ENCODE results near the gene GNAL.

The GNAL gene

DNA sequence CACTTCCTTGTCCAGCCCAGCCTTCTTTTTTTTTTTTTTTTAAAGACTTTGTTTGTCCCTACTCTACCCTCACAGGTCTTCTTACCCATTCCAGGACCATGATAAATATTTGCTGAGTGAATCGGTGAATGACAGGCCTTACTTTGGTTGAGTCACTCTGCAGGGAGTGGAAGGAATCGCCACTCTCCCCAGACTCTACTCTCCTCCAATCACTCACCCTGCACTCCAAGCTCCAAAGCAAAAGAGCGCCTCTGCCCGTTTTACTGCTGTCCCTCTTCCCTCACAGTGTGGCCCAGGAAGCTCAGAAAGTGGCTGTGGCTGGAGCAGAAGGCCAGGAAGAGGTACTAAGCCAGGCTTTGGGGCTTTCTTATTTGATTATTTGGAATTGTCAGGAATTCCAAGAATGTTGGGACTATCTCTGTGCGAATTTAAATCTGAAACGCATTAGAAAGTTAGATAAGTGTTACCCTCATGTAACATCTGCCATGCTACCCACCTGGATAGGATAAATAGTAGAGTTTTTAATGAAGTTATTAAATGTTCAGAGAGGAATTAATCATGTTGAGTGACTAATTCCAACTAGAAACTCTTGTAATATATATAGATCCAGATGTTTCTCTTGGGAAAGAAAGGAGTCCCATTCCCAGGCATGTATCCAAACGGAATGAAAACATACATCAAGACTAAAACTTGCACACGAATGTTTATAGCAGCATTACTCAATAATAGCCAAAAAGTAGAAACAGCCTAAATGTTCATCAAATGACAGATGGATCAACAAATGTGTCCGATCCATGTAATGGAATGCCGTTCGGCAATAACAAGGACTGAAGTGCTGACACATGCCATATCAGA, 119.2 kb downstream of the GNAL start:
- DNase-seq (ENCODE audit: low read depth, low spot score), result peak; percentile 85

DNA sequence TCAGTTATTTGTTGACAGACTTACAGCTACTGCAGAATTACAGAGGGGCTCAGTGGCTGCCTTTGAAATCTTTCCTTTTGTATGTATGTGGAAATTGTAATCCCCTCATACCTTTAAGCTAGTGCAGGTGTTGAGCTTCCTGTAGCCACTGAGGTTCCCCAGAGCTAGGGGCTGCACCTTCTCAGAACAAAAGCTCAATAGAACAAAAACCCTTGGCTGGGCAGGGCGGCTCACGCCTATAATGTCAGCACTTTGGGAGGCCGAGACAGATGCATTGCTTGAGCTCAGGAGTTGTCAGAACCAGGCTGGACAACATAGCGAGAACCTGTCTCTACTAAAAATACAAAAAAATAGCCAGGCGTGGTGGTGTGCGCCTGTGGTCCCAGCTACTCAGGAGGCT, 120.8 kb downstream of the GNAL start:
- no peak for DNase-seq (ENCODE audit: low read depth, low spot score)

DNA sequence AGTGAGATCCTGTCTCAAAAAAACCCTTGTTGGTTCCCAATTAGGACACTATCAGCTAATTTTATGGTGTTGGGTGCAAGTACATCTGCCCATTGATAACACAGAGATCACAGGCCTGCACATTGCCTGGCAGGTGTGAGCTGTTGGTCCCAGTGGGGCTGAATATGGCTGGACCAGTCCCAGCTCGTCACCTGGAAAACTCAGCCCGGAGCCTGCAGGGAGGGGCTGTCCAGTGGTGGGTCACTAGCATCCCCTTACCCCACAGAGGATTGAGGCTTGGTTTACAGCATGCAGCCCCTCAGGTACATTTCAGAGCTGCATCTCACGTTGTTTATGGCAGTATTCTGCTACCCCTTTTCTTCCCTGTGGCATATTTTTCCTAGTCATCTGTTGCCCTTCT, 121.3 kb downstream of the GNAL start:
- no peak for DNase-seq (ENCODE audit: low read depth, low spot score)

DNA sequence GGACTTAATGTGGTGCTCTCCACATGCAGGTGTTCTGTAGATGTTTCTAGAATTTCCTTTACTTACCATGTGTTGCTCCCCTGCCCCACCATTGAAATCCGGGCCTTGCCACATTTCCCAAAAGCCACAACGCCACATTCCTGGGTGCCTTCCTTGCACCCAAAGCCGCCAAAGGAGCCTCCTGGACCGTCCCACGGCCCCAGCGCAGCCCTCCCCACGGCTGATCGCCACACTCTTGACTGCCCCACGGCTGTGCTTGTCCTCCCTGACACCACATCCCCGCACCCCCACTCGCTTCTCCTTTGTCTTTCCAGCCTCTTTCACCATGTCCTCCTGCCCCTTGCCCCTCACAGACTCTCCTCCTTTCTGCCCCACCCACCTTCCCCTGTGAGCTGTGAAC, 121.9 kb downstream of the GNAL start:
- no peak for DNase-seq (ENCODE audit: low read depth, low spot score)

DNA sequence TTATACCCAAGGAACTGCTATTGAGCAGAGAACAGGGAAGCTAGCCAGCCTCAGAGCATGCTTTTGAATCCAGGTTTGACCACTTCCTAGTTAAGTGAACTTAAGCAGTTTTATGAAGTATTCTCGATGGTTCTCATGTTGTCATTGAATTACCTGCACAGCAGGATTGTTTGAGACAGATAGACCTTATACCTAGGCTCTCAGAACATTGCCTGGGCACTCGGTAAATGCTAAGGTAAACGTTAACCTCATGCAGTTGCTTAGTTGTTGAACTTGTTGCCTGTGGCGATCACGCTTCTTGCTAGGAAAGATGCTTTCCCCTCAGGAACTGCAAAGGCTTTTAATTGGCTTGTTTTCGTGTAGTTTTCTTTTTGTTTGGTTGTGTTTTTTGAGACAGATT, 128.2 kb downstream of the GNAL start:
- no peak for DNase-seq (ENCODE audit: low read depth, low spot score)

DNA sequence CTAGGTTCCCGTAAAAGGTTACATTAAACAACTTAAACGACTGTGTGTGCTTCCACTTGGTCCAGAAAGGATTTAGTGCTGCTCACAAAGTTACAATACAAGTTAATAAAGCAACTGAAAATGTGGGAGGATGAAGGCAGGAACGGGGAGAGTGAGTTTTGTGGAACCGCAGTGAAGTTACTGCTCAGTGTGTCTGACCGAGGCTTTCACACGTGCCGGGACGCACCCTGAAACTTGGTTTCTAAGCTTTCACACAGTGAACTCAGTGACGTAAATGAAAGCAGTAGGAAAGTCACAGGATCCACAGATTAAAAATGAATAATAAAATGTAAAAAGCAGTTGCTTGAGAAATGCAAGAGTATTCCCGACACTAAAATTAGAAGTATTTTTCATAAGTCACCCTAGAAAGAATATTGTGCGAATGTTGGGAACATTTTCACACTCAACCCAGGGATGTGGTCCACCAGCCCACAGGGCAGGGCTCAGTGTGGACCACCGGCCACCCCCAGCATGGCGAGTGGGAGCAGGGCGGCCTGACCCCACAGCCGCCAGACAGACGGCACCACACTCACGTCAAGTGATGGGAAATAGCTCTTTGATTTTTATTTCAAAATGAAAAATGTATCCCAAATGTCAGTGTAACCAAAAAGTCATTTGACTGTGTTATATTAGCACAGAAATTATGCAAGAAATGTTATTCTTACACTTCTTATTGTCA, 129.6 kb downstream of the GNAL start:
- no peak for DNase-seq (ENCODE audit: low read depth, low spot score)

DNA sequence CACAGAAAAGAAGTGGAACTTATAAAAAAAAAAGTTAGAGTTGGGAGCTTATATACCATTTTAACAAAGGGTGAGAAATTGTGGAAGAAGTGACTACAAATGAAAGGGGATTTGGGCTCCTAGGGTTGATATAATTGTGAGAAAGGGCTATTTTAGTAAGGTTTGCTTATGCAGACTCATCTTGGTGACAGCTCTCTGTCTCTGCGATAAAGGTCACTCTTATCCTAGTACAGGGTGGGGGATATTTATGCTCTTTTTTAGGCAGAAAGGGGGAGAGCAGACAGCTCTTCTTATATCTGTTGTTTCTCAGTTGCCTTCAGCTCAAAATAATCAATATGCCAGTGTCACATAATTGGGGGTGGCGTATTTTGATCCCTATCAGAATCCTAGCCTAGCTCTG, 130.9 kb downstream of the GNAL start:
- DNase-seq (ENCODE audit: low read depth, low spot score), result no peak

DNA sequence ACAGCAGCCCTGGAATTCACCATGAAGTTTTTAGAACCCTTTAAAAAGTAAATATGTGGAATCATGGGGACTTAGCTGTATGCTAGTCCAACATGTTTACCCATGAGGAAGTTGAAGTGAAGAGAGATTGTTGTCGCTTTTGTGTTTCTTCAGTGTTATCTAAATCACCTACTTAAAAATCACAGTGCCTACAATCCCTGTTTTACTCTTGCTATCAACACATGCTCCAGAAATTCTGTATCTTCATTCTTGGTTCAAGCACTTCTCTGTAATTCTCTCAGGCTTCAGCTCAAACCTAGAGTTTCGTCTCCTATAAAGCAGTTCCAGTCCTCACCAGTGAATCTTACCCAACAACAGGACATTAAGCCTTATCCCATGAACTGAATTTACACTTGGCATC, 131.6 kb downstream of the GNAL start:
- no peak for DNase-seq (ENCODE audit: low read depth, low spot score)

DNA sequence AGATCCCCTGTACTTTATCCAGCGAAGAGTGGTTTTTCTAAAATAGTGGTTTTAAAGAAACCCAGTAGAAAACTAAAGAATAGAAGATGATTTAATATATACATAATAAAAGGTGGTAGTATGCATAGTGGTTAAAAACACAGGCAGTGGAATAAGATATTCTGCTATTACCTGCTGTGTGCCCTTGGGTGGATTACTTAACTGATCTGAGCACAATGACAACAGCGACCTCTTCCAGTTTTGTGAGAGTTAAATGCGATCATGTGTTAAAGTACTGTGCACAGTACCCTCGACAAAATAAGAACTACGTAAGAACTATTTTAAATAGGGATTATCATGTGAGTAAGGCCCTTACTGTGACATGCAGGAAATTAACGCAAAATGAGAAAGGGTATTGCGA, 132.1 kb downstream of the GNAL start:
- no peak for DNase-seq (ENCODE audit: low read depth, low spot score)

DNA sequence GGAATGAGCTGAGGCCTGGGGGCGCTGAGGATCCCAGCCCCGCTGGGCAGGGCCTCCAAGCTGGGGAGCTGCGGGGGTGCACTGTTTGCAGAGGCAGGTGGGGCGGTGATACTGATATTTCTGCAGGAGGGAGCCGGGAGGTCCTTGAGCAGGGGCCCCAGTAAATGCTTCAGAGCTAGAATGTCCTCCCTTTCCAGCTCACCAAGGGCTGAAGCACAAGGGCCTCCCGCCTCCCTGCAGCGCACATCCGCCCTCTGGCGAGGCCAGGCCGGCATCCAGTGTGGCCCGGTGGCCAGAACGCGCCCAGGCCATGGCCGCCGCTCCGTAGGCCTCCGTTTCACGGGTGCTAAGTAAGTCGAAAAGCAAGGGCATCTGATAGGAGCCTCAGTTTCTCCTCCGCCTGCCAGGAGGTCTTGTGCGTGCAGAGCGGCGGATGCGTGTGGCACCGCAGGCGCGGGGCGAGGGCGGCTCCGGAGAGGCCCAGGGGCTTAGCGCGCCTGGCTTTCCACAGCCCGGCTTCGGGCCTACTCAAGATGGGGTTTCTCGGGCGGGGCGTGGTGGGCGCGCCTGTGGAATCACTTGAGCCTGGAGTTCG, 132.7 kb downstream of the GNAL start:
- DNase-seq (ENCODE audit: low read depth, low spot score), result no peak

DNA sequence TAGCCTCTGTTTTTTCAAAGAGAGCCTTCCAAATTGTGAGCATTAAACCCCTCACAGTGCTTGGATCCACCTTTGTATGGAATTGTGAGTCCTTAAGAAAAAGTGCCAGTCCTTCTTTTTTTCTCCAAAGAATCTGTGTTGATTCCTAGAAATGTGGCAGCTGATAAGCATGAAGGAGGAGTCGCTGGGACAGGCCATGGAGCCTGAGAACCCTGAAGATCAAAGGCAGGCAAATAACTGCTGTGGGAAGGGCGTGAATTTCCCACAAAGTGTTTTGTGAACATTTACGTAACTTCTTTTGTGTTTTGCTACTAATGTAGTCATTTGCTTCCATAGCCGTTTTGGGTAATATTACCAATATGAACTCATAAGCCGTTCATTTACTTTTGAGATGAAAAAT, 134.5 kb downstream of the GNAL start:
- DNase-seq (ENCODE audit: low read depth, low spot score), result peak; percentile 40

DNA sequence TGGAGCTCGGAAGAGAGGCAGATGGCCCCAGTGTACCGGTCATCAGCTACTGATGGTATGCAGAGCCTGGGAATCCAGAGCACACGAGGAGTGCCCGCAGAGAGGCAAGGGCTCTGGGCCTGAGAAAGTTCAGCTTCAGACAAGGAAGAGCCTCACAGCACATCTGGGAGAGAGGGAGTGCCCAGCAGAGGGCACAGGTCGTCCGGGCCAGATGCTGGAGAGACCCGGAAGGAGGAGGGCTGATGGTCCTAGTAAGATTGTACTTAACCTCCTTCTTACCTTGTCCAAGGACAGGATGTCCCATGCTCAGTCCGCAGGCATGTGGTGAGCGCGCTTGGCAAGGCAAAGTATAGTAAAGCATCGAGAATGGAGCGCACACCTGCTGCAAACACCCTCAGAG, 137.8 kb downstream of the GNAL start:
- DNase-seq (ENCODE audit: low read depth, low spot score), result peak; percentile 77

DNA sequence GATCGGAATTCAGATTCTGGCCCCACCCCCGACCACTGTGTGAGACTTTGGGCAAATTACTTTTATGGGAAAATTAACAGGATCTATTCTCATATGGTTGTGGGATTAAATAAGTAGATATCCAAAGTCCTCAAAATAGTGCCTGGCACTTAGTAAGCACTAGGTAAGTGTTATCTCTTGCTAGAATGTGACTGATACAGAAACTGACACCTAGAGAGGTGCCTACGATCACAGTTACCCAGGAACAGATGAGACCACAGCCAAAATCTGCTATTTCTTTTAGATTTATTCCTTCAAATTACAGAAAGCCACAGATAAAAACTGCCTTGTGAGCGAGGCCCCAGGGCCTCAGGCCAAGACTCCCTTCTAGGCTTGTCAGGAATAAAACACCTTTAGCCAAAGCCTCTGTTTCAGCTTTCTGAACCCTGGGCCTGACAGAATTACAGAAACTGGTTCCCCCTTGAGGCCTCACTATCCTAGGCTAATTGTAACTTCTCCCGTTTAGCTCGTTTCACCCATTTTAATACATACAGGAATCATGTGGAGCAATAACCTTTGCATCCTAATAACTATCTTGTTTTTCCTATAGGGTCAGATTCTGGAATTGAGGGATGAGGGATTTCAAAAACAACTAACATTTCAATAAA, 139.8 kb downstream of the GNAL start:
- DNase-seq (ENCODE audit: low read depth, low spot score), result no peak

DNA sequence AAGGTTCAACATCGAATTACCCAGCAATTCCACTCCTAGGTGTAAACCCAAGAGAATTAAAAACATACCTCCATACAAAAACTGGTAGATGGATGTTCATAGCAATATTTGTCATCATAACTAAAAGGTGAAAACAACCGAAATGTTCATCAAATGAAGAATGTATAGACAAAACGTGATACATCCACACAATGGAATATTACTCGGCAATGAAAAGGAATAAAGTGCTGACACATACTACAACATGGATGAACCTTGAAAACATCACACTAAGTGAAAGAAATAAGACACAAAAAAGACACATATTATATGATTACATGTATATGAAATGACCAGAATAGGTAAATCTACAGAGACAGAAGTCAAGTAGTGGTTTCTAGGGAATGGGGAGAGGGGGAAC, 141.5 kb downstream of the GNAL start:
- DNase-seq (ENCODE audit: low read depth, low spot score), result no peak

DNA sequence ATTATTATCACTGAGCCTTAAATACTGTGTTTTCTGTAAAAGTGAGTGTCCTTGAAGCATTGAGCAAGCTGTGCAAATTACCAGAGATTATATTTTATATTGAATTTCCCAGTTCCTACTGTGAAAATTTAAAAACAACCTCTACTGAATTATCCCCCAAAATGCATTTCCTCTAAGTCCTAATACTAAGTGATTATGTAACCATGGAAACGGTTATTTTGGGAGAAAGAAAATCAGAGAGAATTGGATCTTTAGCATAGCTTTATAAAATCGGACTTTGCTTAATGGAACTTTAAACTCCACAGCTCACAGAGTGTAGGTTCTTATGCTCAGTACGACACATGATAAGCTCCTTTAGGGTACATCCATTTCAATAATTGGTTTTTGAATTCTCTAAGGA, 142.9 kb downstream of the GNAL start:
- DNase-seq (ENCODE audit: low read depth, low spot score), result no peak

DNA sequence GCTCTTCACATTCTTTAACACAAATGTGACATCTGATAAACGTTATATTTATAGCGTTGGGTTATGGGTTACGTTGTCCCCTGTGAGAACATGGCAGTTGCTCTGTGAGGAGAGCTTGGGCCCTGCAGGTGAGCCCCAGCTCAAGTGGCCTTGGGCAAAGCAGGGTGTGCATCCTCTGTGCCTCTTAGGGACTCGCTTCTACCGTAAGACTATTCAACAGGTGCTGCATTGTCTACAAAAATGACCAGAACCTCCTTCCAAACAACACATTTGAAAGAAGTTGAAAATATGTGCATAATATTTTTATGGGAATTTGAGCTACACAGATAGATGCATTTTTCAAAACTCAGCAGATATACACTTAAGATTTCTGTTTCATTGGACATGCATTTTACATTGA, 145.7 kb downstream of the GNAL start:
- DNase-seq (ENCODE audit: low read depth, low spot score), result no peak

DNA sequence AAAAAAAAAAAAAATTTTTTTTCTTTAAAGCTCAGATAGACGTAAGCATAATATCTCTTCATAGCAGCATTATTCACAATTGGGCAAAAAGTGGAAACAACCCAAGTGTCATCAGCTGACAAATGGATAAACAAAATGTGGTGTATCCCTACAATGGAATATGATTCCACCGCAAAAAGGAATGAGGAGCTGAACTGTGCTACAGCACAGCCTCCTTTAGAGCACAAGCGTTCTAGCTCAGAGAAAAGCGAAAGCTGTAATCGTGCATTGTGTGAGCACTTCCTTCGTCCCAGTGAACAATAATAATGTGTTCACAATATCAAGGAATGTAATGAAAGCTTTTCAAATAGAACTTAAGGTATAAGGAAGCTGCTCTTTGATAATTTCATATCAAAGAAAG, 150.5 kb downstream of the GNAL start:
- DNase-seq (ENCODE audit: low read depth, low spot score), result no peak

DNA sequence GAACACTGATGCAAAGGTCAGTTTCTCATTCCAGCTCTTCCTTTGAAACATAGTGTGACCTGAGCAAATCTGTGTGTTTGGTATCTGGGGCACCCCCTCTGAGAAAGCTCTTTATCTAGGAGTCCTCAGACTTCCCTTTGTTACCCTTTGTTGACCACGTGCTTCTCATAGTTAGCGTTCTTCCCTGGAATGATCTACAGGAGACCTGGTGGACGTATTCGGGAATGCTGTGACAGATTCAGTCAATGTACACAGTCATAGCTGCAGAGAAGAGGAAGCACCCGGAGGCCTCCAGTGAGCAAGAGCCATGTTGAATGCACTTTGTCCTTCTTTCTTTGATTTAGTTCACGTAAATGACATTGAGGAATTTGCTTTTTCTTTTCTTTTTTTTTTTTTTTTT, 151.4 kb downstream of the GNAL start:
- DNase-seq (ENCODE audit: low read depth, low spot score), result no peak

DNA sequence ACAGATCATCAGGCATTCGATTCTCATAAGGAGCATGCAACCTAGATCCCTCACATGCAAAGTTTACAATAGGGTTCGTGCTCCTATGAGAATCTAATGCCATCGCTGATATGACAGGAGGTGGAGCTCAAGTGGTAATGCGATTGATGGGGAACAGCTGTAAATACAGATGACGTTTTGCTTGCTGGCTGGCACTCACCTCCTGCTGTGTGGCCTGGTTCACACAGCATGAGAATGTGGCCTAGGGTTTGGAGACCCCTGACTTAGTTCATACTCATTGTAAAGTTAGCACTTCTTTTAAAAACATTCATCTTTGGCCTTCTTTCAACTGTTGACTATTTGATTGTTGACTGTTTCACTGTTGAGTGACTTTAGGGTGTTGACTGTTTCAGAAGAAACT, 153.5 kb downstream of the GNAL start:
- no peak for DNase-seq (ENCODE audit: low read depth, low spot score)

DNA sequence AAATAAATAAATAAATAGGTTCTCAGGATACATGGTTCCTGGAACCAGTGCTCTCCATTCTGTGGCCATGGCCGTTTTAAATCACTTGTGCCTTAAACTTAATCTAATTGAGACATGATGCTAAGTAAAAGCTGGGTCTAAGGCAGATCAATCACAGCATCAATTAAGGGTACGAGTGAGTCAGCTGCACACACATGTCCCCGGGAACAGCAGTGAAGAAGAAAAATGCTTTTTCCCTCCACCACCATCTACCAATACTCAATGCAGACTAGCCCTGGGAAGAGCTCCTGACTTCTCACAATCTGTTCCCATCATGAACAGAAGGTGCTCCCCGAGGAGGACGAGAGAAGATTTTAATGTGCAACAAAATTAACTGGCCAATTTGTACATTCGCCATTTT, 155.4 kb downstream of the GNAL start:
- no peak for DNase-seq (ENCODE audit: low read depth, low spot score)

DNA sequence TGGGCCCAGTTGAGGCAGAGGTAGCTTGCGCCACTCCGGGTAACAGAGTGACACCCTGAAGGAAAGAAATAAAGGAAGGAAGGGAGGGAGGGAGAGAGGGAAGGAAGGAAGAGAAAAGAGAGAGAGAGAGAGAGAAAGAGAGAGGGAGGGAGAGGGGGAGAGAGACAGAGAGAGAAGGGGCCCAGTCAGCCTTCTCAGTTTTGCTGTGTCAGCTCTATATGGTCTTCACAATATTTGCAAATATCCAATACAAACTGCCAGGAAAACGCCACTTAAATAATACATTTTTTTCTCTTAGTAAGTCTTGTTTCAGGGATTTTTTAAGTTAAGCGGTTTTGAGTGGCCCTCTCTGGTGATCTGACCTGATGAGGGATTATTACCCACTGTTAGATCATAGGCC, 156.6 kb downstream of the GNAL start:
- DNase-seq (ENCODE audit: low read depth, low spot score), result no peak

DNA sequence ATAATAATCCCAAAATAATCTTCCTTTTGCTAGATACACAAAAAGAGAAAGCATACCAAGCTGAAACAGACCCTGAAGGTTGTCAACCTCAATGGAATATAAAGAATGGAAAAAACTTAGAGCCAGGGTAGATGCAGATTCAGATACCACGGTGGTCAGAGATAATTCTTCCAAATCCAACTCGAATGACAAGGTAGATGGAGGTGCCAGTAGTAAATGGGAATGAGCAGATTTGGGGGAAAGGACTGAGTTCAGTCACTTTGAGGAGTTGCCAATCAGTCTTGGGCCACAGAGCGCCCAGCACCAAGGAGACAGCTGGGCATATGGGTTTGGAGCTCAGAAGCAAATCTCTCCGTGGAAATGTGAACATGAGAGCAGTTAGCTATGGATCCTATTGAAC, 158.7 kb downstream of the GNAL start:
- DNase-seq (ENCODE audit: low read depth, low spot score), result no peak
